ENCODE data around the gene RUFY1.
"Not testable (repeated sequence)": the region's sequence is repeated elsewhere in the genome, so short reads cannot be mapped to it uniquely, and the experiment has no call there.

The RUFY1 gene

GRCh38 chr5:179648410-179648809 lies 98.1 kb downstream of the RUFY1 start:
- DNase-seq = no peak
- in situ Hi-C loops (cut with MboI; ENCODE audit: low pct_unique_long_range_greater_than_20kb, low sequenced_read_pairs) = no loop called here

- DNase-seq; in situ Hi-C loops (cut with MboI; ENCODE audit: low pct_unique_long_range_greater_than_20kb, low sequenced_read_pairs): not testable (repeated sequence)
Measured at GRCh38 chr5:179649166-179649703, 98.9 kb downstream of the RUFY1 start.

DNA sequence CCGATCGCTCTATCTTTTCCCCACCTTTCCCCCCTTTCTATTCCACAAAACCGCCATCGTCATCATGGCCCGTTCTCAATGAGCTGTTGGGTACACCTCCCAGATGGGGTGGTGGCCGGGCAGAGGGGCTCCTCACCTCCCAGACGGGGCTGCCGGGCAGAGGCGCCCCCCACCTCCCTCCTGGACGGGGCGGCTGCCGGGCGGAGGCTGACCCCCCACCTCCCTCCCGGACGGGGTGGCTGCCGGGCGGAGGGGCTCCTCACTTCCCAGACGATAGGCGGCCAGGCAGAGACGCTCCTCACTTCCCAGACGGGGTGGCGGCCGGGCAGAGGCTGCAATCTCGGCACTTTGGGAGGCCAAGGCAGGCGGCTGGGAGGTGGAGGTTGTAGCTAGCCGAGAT lies 99.9 kb downstream of the RUFY1 start:
- DNase-seq; in situ Hi-C loops (cut with MboI; ENCODE audit: low pct_unique_long_range_greater_than_20kb, low sequenced_read_pairs): not testable (repeated sequence)

DNA sequence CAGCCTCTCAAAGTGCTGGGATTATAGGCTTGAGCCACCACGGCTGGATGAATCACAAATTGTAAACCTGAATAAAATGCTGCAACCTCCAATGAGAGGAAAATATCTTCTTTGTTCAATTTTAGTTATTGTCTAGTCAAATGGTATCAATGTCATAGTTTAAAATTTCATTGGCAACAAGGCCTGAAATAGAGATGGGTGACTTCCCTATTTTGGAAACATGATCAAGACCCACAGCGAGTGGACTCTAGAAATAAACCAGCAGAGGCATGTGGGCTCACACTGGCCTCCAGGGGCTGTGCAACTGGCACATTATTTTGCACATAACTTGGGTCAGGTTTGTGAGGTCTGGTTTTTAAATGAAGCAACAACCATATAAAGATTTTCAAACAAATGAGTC lies 102.8 kb downstream of the RUFY1 start:
- in situ Hi-C loops (cut with MboI; ENCODE audit: low pct_unique_long_range_greater_than_20kb, low sequenced_read_pairs) = not testable (repeated sequence)
- DNase-seq = peak; percentile 35

DNA sequence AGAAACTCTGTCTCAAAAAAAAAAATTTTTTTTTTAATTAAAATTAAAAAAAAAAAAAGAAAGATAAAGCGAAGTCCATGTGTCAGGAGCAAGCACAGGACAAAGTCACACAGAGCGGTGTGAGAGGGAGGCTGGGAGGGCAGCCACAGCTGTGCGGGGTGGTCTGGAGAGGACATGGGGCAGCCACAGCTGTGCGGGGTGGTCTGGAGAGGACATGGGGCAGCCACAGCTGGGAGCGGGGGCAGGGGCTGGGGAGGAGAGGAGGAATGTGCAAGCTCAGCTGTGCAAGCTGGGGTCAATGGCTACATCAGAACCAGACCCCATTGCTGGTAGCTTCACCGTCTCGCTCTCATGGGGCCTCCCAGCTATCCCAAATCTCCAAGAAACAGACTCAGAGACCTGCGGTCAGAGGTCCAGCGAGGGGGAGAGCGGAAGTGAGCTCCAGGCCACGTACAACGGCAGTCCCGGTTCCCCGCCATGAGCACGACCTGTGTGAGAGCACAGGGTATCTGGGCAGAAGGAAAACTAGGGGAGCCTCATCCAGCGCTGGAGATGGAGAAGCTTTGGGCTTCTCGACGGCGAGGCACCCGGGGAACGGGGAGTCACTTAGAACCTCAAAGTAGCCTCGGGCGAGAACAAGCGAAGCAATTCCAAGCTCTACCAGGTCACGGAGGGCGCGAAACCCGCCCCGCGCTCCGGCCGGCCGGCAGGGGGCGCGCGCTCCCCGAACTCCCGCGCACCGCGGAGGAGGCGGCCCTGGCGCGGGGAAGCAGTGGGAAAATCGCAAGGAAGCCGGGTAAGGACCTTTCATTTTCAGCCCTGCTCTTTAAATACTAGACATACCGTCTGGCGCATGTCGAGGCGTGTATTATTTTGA lies 107.2 kb downstream of the RUFY1 start:
- DNase-seq; in situ Hi-C loops (cut with MboI; ENCODE audit: low pct_unique_long_range_greater_than_20kb, low sequenced_read_pairs): not testable (repeated sequence)

DNA sequence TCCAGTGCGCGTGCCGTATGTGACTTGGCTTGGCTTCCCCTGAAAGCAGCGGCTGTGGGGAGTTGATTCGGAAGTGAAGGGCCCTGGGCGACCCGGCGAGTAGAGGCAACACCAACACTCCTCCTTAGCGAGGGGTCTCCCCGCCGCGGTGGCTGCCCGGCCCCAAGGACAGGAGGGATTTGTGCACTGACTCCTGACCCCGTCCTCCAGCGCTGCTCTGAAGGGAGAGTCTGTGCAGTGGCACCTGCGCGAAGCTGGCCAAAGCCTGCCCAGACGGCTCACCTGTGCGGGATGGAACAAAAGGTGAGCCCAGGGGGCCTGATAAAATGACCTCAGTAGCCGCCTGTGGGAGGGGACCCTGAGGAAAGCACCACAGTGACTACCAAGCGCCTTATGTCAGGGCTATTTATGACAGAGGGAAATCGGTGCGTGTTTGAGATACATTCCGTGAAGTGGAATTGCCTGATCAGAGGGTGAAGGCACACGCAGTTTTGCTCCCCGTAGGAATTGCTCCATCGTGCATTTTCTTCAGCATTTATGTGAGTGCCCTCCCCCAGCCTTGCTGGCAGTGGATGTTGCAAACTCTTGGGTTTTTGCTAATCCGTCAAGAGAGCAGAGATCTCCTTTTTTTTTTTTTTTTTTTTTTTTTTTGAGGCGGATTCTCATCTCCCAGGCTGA lies 108.0 kb downstream of the RUFY1 start:
- in situ Hi-C loops (cut with MboI; ENCODE audit: low pct_unique_long_range_greater_than_20kb, low sequenced_read_pairs) = not testable (repeated sequence)
- peak; percentile 33 for DNase-seq

Measured in KBM-7 (cell line).